Bronchial epithelial cell (primary cell): ENCODE measurements around the gene CDADC1. TPM values are rescaled to one million over a fixed set of nuclear protein-coding genes. Genes with fewer than 3 reads are reported as not detected.

Source experiments
- DNase-seq: peaks from one replicate; pipeline ENCODE4 v3.0.0-alpha.2; 2010; ENCODE audit warnings: low read depth
- FAIRE-seq: peaks from 2 replicates; lab custom pipeline; 2011; peaks lifted over from hg19 to GRCh38; lab: Jason Lieb, UNC
- H3K27me3 ChIP-seq: 2 replicates; pipeline ENCODE4 v1.5.1; 2011; ENCODE audit warnings: low read length; ENCODE audit not compliant: control insufficient read depth, insufficient read depth
- H3K36me3 ChIP-seq: 2 replicates; pipeline ENCODE4 v1.5.1; 2011; ENCODE audit warnings: low read length; ENCODE audit not compliant: control insufficient read depth, insufficient read depth
- H3K4me3 ChIP-seq: 2 replicates; pipeline ENCODE4 v1.5.1; 2011; ENCODE audit warnings: mild to moderate bottlenecking, low read depth, low read length, control low read depth
- CTCF ChIP-seq: IDR thresholded peaks from 2 replicates; pipeline ENCODE4 v1.5.1; 2011; ENCODE audit warnings: mild to moderate bottlenecking, moderate library complexity, low read length, control low read depth, inconsistent platforms; ENCODE audit not compliant: insufficient read depth, severe bottlenecking
- total RNA-seq: library from RNA; depleted of rRNA; stranded (reverse); fragments of >200 nt; gene quantifications from 2 replicates; pipeline ENCODE4 v1.2.1, GENCODE V29; 2014

CDADC1 gene
- total RNA-seq, 1 donor from 2014 or later = 6.6 TPM

- TF ChIP-seq CTCF = no peak
- Histone ChIP-seq H3K27me3 (peaks cover 35% of the 10 kb centered on the region), H3K4me3 (no peak overlapping the region), H3K36me3 (no peaks in the 10 kb centered on the region)
- no peak for DNase-seq
- FAIRE-seq = no peak
These were observed 29.2 kb upstream of the CDADC1 start for GRCh38 chr13:49218493-49219051.

- H3K27me3 ChIP-seq = peaks cover 35% of the 10 kb centered on the region
- no peaks in the 10 kb centered on the region for H3K36me3 ChIP-seq
- FAIRE-seq = no peak
- H3K4me3 ChIP-seq = peak overlapping the region; percentile 11
- no peak for DNase-seq
- TF ChIP-seq CTCF = no peak
These were observed 28.1 kb upstream of the CDADC1 start for GRCh38 chr13:49219647-49220035.

GRCh38 chr13:49220036-49220855 is 27.5 kb upstream of the CDADC1 start, which contains the start of gene MLNR:
Gene MLNR, plus strand, starts transcription at chr13:49220338. Its CDS starts 0 bp downstream, at chr13:49220338.
- DNase-seq (no peak), FAIRE-seq (no peak)
- Histone ChIP-seq H3K4me3 (peak within 1 kb of the TSS; percentile 11), H3K27me3 (peaks cover 35% of the 10 kb centered on the region), H3K36me3 (no peaks in the 10 kb centered on the region)
- TF ChIP-seq CTCF = peak; percentile 6

DNA sequence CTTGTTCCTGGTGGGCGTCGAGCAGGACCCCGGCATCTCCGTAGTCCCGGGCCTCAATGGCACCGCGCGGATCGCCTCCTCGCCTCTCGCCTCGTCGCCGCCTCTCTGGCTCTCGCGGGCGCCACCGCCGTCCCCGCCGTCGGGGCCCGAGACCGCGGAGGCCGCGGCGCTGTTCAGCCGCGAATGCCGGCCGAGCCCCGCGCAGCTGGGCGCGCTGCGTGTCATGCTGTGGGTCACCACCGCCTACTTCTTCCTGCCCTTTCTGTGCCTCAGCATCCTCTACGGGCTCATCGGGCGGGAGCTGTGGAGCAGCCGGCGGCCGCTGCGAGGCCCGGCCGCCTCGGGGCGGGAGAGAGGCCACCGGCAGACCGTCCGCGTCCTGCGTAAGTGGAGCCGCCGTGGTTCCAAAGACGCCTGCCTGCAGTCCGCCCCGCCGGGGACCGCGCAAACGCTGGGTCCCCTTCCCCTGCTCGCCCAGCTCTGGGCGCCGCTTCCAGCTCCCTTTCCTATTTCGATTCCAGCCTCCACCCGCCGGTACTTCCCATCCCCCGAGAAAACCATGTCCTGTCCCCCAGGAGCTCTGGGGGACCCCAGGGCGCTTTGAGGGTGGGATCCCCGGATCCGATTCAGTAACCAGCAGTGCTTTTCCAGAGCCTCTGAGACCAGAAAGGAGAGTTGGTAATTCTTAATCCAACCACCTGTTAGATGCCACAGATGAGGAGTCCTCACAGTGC is 26.7 kb upstream of the CDADC1 start:
- TF ChIP-seq CTCF = no peak
- peaks cover 35% of the 10 kb centered on the region for H3K27me3 ChIP-seq
- DNase-seq (no peak), FAIRE-seq (no peak)
- no peak overlapping the region for H3K4me3 ChIP-seq
- H3K36me3 ChIP-seq = no peaks in the 10 kb centered on the region

GRCh38 chr13:49221590-49221965 is 26.1 kb upstream of the CDADC1 start:
- no peaks in the 10 kb centered on the region for H3K36me3 ChIP-seq
- H3K27me3 ChIP-seq = peaks cover 35% of the 10 kb centered on the region
- FAIRE-seq (no peak), DNase-seq (no peak)
- no peak for TF ChIP-seq CTCF
- H3K4me3 ChIP-seq = no peak overlapping the region
